Left lung (tissue), 10 donors: ENCODE data around the gene FAR2. TPM values are rescaled to one million over a fixed set of nuclear protein-coding genes. Genes with fewer than 3 reads are reported as not detected.

Experiments
- ATAC-seq: fragments of 200-7000 bp; cut with Tn5 transposase; one replicate; pipeline ENCODE4 v1.9.1; 2020; ENCODE audit warnings: moderate library complexity
- DNase-seq, 4 donors: peaks; one replicate each; pipeline ENCODE4 v3.0.0-alpha.2; 2013 to 2020
- H3K27ac ChIP-seq, 2 donors: fragments of 200-600 bp; sonication (generic) in 1 of 2; one replicate each; pipeline versions ENCODE4 v1.5.0 to v1.8.0; 2020 to 2021
- H3K27me3 ChIP-seq, 2 donors: fragments of 200-600 bp; sonication (generic) in 1 of 2; one replicate each; pipeline versions ENCODE4 v1.5.0 to v1.8.0; 2020 to 2021
- H3K36me3 ChIP-seq, 2 donors: fragments of 200-600 bp; sonication (generic) in 1 of 2; one replicate each; pipeline versions ENCODE4 v1.5.0 to v1.8.0; 2020 to 2021
- H3K4me1 ChIP-seq, 2 donors: fragments of 200-600 bp; one replicate each; pipeline ENCODE4 v1.8.0; 2021
- H3K4me3 ChIP-seq, 2 donors: fragments of 200-600 bp; sonication (generic) in 1 of 2; one replicate each; pipeline versions ENCODE4 v1.5.0 to v1.8.0; 2020 to 2021; ENCODE audit warnings: mild to moderate bottlenecking in 1 of 2
- H3K9me3 ChIP-seq, 2 donors: fragments of 200-600 bp; sonication (generic) in 1 of 2; one replicate each; pipeline versions ENCODE4 v1.5.0 to v1.8.0; 2020 to 2021
- CTCF ChIP-seq, 2 donors: fragments of 200-600 bp; sonication (generic) in 1 of 2; IDR thresholded peaks; one replicate each; pipeline versions ENCODE4 v1.5.0 to v1.8.0; 2021; ENCODE audit warnings: antibody characterized with exemption in 2 of 2
- intact Hi-C, 2 donors: fragments of 100-400 bp; cut with DNase I; formaldehyde crosslinking; loops; one replicate each; pipeline versions ENCODE4 v1.11.2 to v1.14.2; 2022
- polyA plus RNA-seq, 6 donors: library from polyadenylated mRNA; unstranded; fragments of 120-200 nt; gene quantifications; one replicate each; pipeline ENCODE4 v1.2.1, GENCODE V29; 2013; ENCODE audit not compliant: insufficient read length in 6 of 6
- total RNA-seq, 2 donors: library from RNA; stranded (reverse); fragmentation: NEBNext Ultra II Directional; extraction: Animal tissue kit (Norgen Biotek cat#: 25700); gene quantifications; one replicate each; pipeline ENCODE4 v1.2.1, GENCODE V29; 2021
- donor health status: DM: no; HTN: yes; CAD: no.
- donor health status: DM: no; HTN: no; CAD: no.

The FAR2 gene
- total and polyA plus RNA-seq, 8 donors, result 6.6 to 17.4 (median 9.0) TPM

GRCh38 chr12:29234965-29235626, 86.0 kb downstream of the FAR2 start:
- Histone ChIP-seq H3K27me3 (no peaks in the 10 kb centered on the region), H3K4me3 (no peak overlapping the region), H3K36me3 (no peaks in the 10 kb centered on the region), H3K27ac (no peak overlapping the region), H3K4me1 (no peaks in the 10 kb centered on the region), H3K9me3 (no peaks in the 10 kb centered on the region)
- DNase-seq (no peak), ATAC-seq (no peak)
- no peak for TF ChIP-seq CTCF (IDR thresholded peaks at IDR 0.05)
- intact Hi-C loops, result no loop called here

GRCh38 chr12:29238822-29239291, 89.8 kb downstream of the FAR2 start:
- Histone ChIP-seq H3K9me3 (no peaks in the 10 kb centered on the region), H3K27ac (no peak overlapping the region), H3K36me3 (no peaks in the 10 kb centered on the region), H3K27me3 (no peaks in the 10 kb centered on the region), H3K4me3 (no peak overlapping the region), H3K4me1 (peaks cover 14 to 32% of the 10 kb centered on the region in 2 donors)
- ATAC-seq (no peak), DNase-seq (no peak)
- no peak for TF ChIP-seq CTCF (IDR thresholded peaks at IDR 0.05)
- intact Hi-C loops, result no loop called here

- DNase-seq, result no peak
- TF ChIP-seq CTCF (IDR thresholded peaks at IDR 0.05), result no peak
- Histone ChIP-seq H3K4me3 (no peak overlapping the region), H3K27me3 (no peaks in the 10 kb centered on the region), H3K4me1 (peaks cover 14 to 32% of the 10 kb centered on the region in 2 donors), H3K9me3 (no peaks in the 10 kb centered on the region), H3K27ac (no peak overlapping the region), H3K36me3 (no peaks in the 10 kb centered on the region)
- ATAC-seq, result no peak
- intact Hi-C loops, result no loop called here
These were observed 90.3 kb downstream of the FAR2 start for GRCh38 chr12:29239336-29239735.

GRCh38 chr12:29240441-29240840, 91.4 kb downstream of the FAR2 start:
- H3K27me3 ChIP-seq, result no peaks in the 10 kb centered on the region
- intact Hi-C loops, result no loop called here
- H3K9me3 ChIP-seq, result no peaks in the 10 kb centered on the region
- no peak for TF ChIP-seq CTCF (IDR thresholded peaks at IDR 0.05)
- no peaks in the 10 kb centered on the region for H3K36me3 ChIP-seq
- peak in 1 of 4 donors; percentile 16 for DNase-seq
- no peak for ATAC-seq
- peaks cover 14 to 32% of the 10 kb centered on the region in 2 donors for H3K4me1 ChIP-seq
- H3K27ac ChIP-seq, result no peak overlapping the region
- no peak overlapping the region for H3K4me3 ChIP-seq

- no peaks in the 10 kb centered on the region for H3K27me3 ChIP-seq
- no peaks in the 10 kb centered on the region for H3K36me3 ChIP-seq
- intact Hi-C loops, result no loop called here
- DNase-seq (peak in 2 of 4 donors; percentile 47 to 52), ATAC-seq (peak; percentile 95)
- TF ChIP-seq CTCF (IDR thresholded peaks at IDR 0.05), result peak in 1 of 2 donors; percentile 28
- peak overlapping the region; percentile 65 to 86 for H3K27ac ChIP-seq
- peaks cover 14 to 32% of the 10 kb centered on the region in 2 donors for H3K4me1 ChIP-seq
- no peak overlapping the region for H3K4me3 ChIP-seq
- no peaks in the 10 kb centered on the region for H3K9me3 ChIP-seq
These were observed 92.9 kb downstream of the FAR2 start for GRCh38 chr12:29241821-29242591.
